ENCODE results near the gene MICALL2.

Gene MICALL2

DNA sequence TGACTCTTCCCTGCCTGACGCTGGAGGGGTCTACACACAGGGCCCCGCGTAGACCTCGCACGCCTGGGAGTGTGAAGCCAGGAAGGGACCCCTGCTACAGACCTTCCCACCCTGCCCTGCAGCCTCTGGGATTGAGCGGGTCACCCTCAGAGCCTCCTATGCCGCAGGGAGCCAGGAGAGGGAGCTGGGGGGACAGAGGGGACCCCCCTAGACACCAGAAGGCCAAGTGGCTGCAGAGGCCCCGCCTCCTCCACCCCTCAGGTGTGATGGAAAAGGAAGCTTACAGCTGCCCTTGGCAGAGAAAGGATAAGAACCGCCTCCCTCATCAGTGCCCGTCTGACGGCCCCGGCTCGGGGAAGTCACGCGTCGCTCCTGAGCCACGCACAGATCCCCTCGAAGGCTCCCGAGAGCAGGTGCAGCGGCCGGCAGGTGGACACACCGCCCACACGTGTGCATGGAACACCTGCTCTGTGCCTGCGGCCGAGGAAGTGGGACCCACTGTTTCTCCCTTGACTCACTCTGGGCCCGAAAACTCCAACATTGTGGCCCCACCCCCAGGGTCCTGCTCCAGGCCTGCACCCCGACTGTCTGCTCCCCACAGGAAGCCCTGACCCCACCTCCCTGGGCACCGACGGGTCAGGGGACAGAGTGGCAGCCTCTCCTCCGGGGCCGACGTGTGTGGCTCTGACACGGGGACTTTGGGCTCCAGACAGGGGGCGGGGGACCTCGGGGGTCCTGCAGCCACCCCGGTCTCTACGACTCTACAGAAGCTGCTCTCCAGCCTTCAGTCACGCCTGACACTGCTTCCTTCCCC is 73.3 kb downstream of the MICALL2 start:
- Histone ChIP-seq H3K27me3 (ENCODE audit: insufficient read depth, low read length, poor library complexity, severe bottlenecking) (no peaks in the 10 kb centered on the region), H3K4me2 (ENCODE audit: low read depth, low read length, poor library complexity, severe bottlenecking) (no peak overlapping the region), H3K79me2 (ENCODE audit: insufficient read depth, low read length) (no peaks in the 10 kb centered on the region), H3K9ac (ENCODE audit: low read depth, low read length, poor library complexity, severe bottlenecking) (no peak overlapping the region), H4K20me1 (ENCODE audit: insufficient read depth, low read length, poor library complexity, severe bottlenecking) (no peaks in the 10 kb centered on the region), H3K36me3 (ENCODE audit: insufficient read depth, low read length) (no peaks in the 10 kb centered on the region), H2AFZ (ENCODE audit: low read length) (no peak overlapping the region), H3K9me2 (replicated peaks; ENCODE audit: low read depth, low read length) (no peaks in the 10 kb centered on the region), H3F3A (ENCODE audit: low read depth) (no peaks in the 10 kb centered on the region), H3K9me3 (ENCODE audit: insufficient read depth, low read depth, low read length) (no peaks in the 10 kb centered on the region), H3K4me3 (ENCODE audit: low read length, poor library complexity, severe bottlenecking) (no peak overlapping the region), H3K4me1 (ENCODE audit: insufficient read depth, low read length, poor library complexity, severe bottlenecking) (no peaks in the 10 kb centered on the region)
- TF ChIP-seq EZH2phosphoT487 (IDR thresholded peaks at IDR 0.05; ENCODE audit: borderline replicate concordance): no peak
- no peak for TF ChIP-seq CTCF (conservative IDR thresholded peaks at IDR 0.05; ENCODE audit: low read length)

DNA sequence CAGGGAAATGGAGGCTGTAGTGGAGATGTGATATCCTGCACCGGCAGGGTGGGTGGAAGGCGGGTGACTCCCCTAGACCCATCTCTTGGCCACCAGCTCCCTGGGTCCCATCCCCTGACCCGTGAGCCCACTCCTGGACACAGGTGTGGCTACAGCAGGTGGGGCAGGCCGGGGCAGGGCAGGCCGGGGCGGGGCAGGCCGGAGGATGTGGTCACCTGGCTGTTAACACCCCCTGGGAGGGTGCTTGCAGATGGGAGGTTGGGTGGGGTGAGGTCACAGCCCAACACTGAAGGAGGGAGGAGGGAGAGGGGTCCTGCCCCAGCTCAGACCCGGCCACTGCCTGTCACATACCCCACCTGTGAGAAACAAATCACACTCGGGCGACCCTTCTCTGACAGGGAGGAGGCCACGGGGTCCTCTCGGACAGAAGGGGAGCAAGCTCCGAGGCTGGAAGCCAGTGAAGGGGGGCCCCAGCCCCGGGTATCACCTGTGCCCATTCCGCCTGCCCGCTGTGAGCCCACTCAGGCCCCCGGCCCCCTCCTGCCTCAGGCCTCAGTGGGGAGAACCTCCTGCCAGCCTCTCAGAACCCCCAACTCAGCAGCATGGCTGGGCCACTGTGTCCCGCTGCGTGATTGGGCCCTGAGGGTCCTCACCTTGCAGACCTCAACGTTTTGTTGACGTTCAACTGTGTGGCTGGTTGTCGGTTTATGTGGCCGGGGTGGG is 74.0 kb downstream of the MICALL2 start:
- Histone ChIP-seq H3K36me3 (ENCODE audit: insufficient read depth, low read length) (no peaks in the 10 kb centered on the region), H3F3A (ENCODE audit: low read depth) (no peaks in the 10 kb centered on the region), H3K9me3 (ENCODE audit: insufficient read depth, low read depth, low read length) (no peaks in the 10 kb centered on the region), H3K79me2 (ENCODE audit: insufficient read depth, low read length) (no peaks in the 10 kb centered on the region), H3K4me2 (ENCODE audit: low read depth, low read length, poor library complexity, severe bottlenecking) (no peak overlapping the region), H3K4me1 (ENCODE audit: insufficient read depth, low read length, poor library complexity, severe bottlenecking) (no peaks in the 10 kb centered on the region), H2AFZ (ENCODE audit: low read length) (no peak overlapping the region), H3K4me3 (ENCODE audit: low read length, poor library complexity, severe bottlenecking) (no peak overlapping the region), H3K27me3 (ENCODE audit: insufficient read depth, low read length, poor library complexity, severe bottlenecking) (no peaks in the 10 kb centered on the region), H3K9me2 (replicated peaks; ENCODE audit: low read depth, low read length) (no peaks in the 10 kb centered on the region), H3K9ac (ENCODE audit: low read depth, low read length, poor library complexity, severe bottlenecking) (no peak overlapping the region), H4K20me1 (ENCODE audit: insufficient read depth, low read length, poor library complexity, severe bottlenecking) (no peaks in the 10 kb centered on the region)
- TF ChIP-seq EZH2phosphoT487 (IDR thresholded peaks at IDR 0.05; ENCODE audit: borderline replicate concordance) (no peak), CTCF (conservative IDR thresholded peaks at IDR 0.05; ENCODE audit: low read length) (no peak)
